ENCODE data around the gene OCLN. TPM values are rescaled to one million over a fixed set of nuclear protein-coding genes. Genes with fewer than 3 reads are reported as not detected.
"Not testable (repeated sequence)": the region's sequence is repeated elsewhere in the genome, so short reads cannot be mapped to it uniquely, and the experiment has no call there.

Gene OCLN
- total RNA-seq, 6 experiments from 2014 or later = 0.38 to 1.3 (median 0.66) TPM

- 0 out of 2 replicates have a peak, but pooled peaks cover 8% of the 10 kb centered on the region for H3K9me3 Mint-ChIP-seq
These were observed 25.0 kb upstream of the OCLN start for GRCh38 chr5:69467442-69468225.

DNA sequence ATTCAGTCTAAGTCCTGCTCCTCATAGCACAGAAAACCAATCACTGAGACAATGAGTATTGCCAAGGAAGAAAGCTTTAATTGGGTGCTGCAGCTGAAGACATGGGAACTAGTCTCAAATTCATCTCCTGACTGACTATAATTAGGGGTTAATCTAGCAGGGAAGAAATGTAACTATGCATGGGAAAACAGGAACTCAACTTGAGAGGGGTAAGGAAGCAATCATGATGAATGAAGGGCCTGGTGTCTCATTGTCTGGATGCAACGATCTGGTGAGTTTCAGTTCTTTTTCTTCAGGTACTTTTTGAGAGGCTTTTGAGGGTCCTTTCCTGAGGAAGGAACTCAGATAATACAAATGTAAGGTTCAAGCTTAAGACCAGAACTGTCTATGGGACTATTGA, 24.0 kb upstream of the OCLN start:
- H3K27ac Mint-ChIP-seq = no peak overlapping the region
- TF ChIP-seq, protein P1, sequence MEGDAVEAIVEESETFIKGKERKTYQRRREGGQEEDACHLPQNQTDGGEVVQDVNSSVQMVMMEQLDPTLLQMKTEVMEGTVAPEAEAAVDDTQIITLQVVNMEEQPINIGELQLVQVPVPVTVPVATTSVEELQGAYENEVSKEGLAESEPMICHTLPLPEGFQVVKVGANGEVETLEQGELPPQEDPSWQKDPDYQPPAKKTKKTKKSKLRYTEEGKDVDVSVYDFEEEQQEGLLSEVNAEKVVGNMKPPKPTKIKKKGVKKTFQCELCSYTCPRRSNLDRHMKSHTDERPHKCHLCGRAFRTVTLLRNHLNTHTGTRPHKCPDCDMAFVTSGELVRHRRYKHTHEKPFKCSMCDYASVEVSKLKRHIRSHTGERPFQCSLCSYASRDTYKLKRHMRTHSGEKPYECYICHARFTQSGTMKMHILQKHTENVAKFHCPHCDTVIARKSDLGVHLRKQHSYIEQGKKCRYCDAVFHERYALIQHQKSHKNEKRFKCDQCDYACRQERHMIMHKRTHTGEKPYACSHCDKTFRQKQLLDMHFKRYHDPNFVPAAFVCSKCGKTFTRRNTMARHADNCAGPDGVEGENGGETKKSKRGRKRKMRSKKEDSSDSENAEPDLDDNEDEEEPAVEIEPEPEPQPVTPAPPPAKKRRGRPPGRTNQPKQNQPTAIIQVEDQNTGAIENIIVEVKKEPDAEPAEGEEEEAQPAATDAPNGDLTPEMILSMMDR (IDR thresholded peaks at IDR 0.05) = no peak
- 0 out of 2 replicates have a peak, but pooled peaks cover 8% of the 10 kb centered on the region for H3K9me3 Mint-ChIP-seq
- H3K36me3 Mint-ChIP-seq (ENCODE audit: low read depth) = peaks cover 5% of the 10 kb centered on the region; the same call in 1 of the 2 replicates
- no peaks in the 10 kb centered on the region for H3K4me1 Mint-ChIP-seq (ENCODE audit: low read depth)
- no peak for DNase-seq
- no peak overlapping the region for H3K4me3 Mint-ChIP-seq
- peaks cover 11% of the 10 kb centered on the region for H3K27me3 Mint-ChIP-seq (ENCODE audit: insufficient read depth)

More at GRCh38 chr5:69467442-69468225, 25.0 kb upstream of the OCLN start:
- no peak for DNase-seq
- Mint-ChIP-seq H3K27ac (no peak overlapping the region), H3K4me1 (ENCODE audit: low read depth) (no peaks in the 10 kb centered on the region), H3K27me3 (ENCODE audit: insufficient read depth) (peaks cover 8% of the 10 kb centered on the region), H3K36me3 (ENCODE audit: low read depth) (peaks cover 5% of the 10 kb centered on the region; the same call in 1 of the 2 replicates), H3K4me3 (no peak overlapping the region)
- TF ChIP-seq, protein P1 (IDR thresholded peaks at IDR 0.05) = no peak

GRCh38 chr5:69471516-69471915, 21.1 kb upstream of the OCLN start:
- not testable (repeated sequence) for H3K27ac Mint-ChIP-seq; DNase-seq; H3K4me1 Mint-ChIP-seq (ENCODE audit: low read depth); H3K4me3 Mint-ChIP-seq; H3K36me3 Mint-ChIP-seq (ENCODE audit: low read depth); H3K9me3 Mint-ChIP-seq
- H3K27me3 Mint-ChIP-seq (ENCODE audit: insufficient read depth) = peaks cover 13% of the 10 kb centered on the region

DNA sequence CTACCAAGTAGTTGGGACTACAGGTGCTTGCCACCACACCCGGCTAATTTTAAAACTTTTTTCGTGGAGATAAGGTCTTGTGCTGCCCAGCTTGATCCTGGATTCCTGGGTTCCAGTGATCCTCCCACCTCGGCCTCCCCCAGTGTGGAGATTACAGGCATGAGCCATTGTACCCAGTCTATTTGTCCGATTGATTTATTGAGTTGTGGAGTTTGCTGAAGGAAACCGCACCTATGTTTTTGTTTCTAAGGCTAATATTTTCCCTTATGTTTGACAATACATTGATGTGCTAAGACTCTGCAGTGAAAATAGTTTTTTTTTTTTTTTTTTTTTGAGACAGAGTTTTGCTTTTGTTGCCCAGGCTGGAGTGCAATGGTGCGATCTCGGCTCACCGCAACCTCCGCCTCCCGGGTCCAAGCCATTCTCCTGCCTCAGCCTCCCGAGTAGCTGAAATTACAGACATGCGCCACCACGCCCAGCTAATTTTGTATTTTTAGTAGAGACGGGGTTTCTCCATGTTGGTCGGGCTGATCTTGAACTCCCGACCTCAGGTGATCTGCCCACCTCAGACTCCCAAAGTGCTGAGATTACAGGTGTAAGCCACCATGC, 20.0 kb upstream of the OCLN start:
- H3K27me3 Mint-ChIP-seq (ENCODE audit: insufficient read depth) = peaks cover 13% of the 10 kb centered on the region
- H3K4me3 Mint-ChIP-seq; H3K36me3 Mint-ChIP-seq (ENCODE audit: low read depth); DNase-seq; H3K27ac Mint-ChIP-seq; H3K9me3 Mint-ChIP-seq; H3K4me1 Mint-ChIP-seq (ENCODE audit: low read depth): not testable (repeated sequence)

DNA sequence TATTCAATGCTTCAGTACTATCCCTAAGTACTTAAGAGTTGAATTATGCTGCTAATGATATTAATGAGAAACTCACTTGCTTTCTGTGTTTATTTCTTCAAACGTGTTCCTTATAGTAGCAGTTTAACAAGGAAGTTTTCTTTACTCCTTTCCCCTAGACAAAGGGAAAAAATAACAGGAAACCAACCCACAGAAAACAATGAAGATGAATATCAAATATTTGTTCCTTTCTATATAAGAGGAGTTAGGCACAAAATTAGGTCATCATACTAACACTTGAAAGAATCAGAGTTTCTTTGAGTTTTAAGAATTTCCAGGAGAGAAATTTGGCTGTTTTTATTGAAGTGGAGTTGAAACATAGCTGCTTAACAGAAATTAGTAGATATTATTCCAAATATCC, 15.4 kb upstream of the OCLN start:
- Mint-ChIP-seq H3K36me3 (ENCODE audit: low read depth) (no peaks in the 10 kb centered on the region), H3K27me3 (ENCODE audit: insufficient read depth) (peaks cover 5% of the 10 kb centered on the region), H3K4me1 (ENCODE audit: low read depth) (no peaks in the 10 kb centered on the region), H3K27ac (no peak overlapping the region), H3K4me3 (no peak overlapping the region), H3K9me3 (no peaks in the 10 kb centered on the region)
- DNase-seq = no peak
- TF ChIP-seq, protein P1 (IDR thresholded peaks at IDR 0.05) = no peak

- not testable (repeated sequence) for H3K4me3 Mint-ChIP-seq; H3K9me3 Mint-ChIP-seq; H3K27ac Mint-ChIP-seq; H3K4me1 Mint-ChIP-seq (ENCODE audit: low read depth); DNase-seq; H3K36me3 Mint-ChIP-seq (ENCODE audit: low read depth); H3K27me3 Mint-ChIP-seq (ENCODE audit: insufficient read depth)
These were observed 14.3 kb upstream of the OCLN start for GRCh38 chr5:69478296-69478695.

DNA sequence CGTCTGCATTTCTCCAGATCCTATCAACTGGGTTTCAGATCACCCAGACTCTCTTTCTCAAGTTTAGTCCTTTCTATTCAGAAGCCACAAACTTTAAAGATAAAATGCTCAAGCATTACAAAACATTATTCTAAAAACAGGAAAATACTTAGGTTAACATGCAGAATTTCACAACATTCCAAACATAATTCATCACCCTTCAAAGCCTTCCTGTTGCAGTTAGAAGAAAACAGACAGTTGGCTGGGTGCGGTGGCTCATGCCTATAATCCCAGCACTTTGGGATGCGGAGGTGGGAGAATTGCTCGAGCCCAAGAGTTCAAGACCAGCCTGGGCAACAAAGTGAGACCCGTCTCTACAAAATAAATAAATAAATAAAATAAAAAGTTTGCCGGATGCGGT, 7.7 kb upstream of the OCLN start:
- TF ChIP-seq, protein P1 (IDR thresholded peaks at IDR 0.05) = no peak
- no peak overlapping the region for H3K27ac Mint-ChIP-seq
- no peaks in the 10 kb centered on the region for H3K9me3 Mint-ChIP-seq
- H3K4me3 Mint-ChIP-seq = no peak overlapping the region
- peaks cover 19% of the 10 kb centered on the region for H3K27me3 Mint-ChIP-seq (ENCODE audit: insufficient read depth)
- H3K36me3 Mint-ChIP-seq (ENCODE audit: low read depth) = no peaks in the 10 kb centered on the region
- peak; percentile 16 for DNase-seq
- peaks cover 7% of the 10 kb centered on the region for H3K4me1 Mint-ChIP-seq (ENCODE audit: low read depth)
